Activated CD4-positive, alpha-beta T cell treated with anti-CD3 and anti-CD28 coated beads, Interleukin-2, amount 50 U/mL, for 24 hours (primary cell): ENCODE data around the gene LRMDA.

Source experiments
- DNase-seq, 2 donors: peaks; one replicate each; pipeline ENCODE4 v3.0.0-alpha.2; 2020; ENCODE audit warnings: low read depth in 1 of 2, low spot score in 1 of 2

LRMDA gene

DNA sequence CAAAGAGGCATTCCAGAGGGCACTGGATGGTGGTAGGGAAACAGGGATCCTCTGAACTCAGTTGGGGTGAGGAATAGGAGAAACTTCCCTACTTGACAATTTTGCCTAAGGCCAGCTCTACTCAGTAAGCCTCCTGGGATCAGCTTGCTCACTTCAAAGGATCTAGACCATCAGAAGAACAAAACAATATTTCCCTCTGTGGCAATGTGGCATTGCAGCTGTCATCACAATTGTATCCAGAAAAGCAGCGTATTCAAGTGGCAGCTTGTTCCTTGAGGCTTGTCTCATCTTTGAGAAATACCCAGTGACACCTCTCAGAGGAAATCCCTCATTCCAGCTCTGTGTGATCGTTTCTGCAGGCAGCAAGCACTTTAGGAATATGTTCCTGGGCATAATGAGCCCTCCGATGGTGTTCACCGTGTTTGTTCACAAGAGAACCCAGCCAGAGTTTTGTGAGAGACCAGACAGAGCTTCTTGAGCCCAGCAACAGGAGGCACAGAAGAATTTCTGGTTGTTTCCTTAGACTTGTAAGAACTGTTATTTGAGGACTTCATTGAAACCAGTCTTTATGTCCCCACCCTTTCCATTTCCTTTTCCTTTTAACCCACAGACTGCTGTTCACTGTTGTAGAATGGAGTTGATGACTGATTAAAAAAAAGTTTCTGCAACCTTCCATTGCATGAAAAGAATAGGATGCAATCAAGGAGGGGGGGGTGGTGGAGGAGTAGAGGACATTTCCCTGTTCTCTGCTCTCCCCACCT, 747.3 kb downstream of the LRMDA start:
- DNase-seq, result no peak

DNA sequence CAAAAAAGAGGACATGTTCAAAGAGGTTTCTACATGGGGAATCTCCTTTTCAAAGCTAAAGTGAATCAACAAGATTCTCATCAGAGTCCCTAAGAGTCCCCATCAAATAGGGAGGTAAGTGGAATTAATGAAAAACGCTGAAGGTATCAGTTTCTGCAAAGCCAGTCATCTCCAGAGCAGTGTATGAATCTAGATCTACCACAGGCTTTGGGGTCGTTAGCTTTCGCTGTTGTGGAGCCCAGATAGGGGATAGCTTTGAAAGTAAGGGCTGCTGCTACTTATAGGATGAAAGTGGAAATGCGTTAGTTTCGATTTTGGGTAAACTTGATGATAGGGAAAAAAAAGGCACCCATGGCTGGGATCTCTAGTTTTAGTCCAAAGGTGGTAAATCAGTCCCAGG, 748.4 kb downstream of the LRMDA start:
- DNase-seq, result no peak

DNA sequence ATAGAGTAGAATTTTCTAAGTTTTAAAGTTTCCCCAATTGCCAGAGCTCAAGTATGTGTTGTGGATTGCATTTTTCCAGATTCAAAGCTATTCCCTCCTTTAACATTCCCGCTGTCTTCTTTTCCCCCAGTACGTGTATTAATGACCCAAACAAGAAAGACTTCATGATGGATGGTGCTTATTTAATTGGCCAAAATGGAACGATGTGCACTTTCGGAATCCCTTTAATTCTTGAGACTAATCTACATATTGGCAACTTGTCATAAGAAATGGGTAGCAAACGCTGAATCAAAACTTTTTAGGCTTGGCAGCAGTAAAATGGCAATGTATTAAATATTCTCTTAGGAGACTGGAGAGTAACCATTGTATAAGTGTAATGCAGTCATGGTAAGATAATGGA, 753.2 kb downstream of the LRMDA start:
- DNase-seq, result no peak

DNA sequence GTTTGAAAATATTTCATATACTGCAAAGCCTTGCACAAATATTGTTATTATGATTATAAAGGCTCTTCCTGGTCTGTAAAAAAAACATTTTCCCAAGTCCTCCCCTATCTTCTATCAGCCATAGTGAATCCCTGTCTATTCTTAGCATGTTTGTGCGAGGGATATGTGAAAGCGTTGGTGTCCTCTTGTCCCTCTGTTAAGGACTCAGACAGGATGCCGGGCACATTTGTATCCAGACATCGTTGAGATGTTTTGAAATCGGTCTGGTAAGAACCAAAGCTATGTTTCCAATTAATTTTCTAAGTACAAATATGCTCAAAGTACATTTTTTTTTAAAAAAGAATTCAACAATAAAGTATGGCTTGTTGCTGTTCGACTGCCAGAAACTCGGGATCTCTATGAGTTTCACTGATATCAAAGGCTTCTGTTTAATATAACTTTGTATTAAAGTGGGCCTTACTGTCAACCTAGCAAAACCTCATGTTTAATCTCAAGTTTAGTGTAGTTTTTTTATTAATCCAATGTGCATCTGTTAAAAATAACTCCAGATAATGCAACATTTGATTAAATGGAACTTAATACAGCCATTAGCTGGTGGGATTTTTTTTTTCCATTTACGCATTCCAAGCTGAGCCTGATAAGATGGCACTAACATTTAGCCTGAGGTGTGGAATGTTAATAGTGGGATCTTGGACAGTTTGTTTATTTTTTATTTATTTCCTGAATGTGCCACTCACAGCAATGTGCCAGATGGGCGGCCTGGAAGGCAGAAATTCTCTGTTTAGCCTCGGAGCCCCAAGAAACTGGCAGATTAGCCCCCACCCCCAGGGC, 754.3 kb downstream of the LRMDA start:
- no peak for DNase-seq

DNA sequence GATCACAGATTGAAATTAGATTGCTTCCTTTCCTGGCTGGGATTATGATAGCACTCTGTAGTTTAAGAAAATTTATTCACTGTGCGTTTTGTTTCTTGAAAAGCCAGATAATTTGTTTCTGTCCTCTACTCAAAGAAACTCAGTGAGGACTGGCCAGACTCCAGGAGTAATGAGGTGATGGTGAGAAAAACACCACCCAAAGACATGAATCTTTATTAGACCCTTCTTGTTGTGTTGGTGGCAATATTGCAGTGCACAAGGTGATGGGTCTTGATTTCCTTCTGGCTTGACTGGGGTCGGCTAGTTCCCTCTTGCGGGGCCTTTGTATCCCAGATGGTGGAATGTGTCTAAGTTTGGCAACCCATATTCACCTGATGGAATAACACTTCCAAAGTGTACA, 756.8 kb downstream of the LRMDA start:
- no peak for DNase-seq

DNA sequence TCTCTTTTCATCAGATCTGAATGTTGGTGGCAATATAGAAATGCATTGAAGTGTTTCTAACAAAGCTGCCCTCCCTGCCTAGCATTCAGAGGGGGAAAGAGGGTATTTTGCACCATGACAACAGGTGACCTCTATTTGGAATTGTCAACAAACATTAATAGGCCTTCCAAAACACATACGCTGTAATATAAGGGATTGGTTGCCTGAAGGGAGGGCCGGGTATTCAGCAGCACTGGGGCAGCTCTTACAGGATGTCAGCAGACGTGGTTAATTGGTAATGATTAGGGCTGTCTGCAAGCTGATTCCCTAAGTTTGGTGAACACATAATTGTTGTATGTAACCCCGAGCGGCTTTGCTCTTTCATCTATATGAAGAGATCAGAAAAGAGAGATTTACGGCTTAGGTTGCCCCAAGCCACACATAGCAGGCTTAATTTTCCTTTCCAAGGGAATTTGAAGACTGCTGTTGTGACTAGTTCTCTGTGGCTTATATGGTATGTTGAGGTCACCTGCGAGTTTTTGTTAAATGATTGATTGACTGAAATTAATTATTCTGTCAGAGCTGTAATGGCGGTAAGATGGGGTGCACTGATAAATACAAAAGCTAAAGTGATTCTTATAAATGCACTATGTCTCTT, 759.3 kb downstream of the LRMDA start:
- DNase-seq, result no peak

DNA sequence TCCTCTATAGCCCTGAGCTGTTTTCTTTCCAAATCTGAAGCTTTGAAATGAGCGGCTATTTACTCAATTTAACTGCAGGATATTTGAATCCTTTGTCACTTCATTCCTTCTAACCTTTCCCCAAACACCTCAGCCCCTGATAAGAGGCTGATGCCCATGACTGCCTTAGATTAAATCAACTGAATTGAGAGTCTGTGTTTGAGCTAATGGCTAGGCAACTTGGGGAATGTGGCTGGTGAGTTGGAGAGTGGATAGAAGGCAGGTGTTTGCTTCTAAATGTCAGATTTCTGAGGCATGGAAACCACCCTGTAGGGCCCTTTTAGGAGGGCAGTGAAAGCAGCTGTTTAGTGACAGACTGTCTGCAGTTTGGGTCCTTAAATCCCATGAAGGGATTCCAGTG, 759.9 kb downstream of the LRMDA start:
- no peak for DNase-seq

DNA sequence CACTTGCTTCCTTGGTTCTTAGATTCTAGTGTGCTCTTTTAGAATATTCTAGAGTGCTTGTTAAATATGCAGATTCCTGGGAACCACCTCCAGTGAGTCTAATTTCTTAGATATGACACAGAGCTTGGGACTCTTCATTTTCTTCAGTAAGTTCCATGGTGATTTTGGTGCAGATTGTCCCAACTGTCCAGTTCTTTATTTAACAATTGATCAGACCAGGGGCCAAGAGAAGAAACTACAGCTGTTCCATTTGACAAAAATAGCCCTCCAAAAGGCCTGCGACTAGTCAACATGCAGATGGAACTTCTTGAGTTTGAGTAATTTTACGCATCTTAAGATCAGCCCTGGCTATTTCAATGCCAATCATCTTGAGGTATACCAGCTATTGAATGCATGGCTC, 760.7 kb downstream of the LRMDA start:
- DNase-seq, result no peak

DNA sequence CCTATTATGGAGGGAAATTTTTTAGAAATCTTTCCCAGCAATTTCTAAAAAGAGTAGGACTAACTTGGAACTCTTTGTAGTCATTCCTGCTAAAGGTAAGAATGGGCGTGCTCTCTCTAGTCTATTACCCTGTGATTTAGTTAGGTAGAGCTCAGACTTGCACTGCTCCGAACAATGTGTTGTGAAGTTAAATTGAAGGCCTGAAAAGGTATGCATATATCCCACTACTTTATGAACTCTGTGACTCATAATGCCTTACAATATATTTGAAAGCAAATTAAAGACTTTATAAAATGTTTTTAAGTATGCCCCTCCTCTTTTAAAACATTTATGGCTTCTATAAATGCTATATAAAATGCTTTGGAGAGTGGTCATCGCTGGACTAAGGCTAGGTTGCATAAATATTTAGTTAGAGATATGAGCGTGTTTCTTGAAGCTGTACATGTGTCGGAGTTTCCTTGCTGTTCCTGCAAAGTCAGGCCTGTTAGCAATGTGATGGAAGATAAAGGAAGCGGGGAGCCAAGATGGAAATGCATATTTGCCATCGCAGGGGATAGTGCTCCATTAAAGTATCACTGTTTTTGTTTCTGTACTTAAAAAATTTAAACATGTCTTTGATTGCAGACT, 761.4 kb downstream of the LRMDA start:
- DNase-seq, result no peak

DNA sequence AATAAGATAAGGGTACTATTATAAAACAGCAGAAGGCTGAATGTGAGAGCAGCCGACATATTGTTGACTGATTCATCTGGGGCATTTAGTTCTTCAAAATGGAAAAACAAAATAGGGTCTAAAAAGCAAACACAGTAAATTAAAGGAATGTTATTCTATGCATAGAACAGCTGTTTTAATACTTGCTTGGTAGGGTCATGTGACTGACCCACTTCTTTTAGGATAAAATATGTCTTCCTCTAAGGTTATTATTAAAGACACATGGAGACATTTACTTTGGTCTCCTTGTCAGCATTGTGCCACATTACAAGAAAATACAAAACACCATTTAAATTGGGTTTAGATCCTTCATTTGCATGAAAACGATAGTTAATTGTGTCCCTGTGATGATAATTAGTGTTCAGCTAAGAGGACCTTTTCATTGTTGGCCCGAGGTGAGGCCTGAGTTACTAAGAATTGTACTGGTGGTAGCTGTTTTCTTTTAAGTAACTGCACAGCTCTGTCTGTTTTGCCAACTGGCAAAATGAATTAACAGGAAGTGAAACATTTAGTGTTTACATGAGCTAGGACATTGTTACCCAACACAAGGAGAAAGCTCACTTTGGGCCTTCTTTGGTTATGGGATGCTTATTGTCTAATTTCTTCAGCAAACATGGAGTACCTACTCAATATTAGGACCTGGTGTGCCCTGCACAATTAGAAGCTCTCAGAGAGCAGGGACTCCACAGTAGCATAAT, 764.4 kb downstream of the LRMDA start:
- no peak for DNase-seq

DNA sequence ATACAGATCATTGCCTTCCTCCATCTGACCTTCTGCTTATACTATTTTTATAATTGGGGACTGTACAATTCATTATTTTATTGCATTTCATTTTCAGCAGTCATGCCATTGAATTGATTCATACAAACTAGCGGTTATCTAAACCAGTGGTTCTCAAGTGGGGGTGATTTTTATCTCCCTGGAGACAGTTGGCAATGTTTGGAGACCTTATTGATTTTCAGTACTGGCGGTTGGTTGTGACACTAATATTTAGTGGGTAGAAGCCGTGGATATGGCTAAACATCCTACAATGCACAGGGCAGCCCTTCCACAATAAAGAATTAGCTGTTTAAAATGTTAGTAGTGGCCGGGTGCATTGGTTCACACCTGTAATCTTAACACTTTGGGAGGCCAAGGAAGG, 765.9 kb downstream of the LRMDA start:
- DNase-seq, result no peak

DNA sequence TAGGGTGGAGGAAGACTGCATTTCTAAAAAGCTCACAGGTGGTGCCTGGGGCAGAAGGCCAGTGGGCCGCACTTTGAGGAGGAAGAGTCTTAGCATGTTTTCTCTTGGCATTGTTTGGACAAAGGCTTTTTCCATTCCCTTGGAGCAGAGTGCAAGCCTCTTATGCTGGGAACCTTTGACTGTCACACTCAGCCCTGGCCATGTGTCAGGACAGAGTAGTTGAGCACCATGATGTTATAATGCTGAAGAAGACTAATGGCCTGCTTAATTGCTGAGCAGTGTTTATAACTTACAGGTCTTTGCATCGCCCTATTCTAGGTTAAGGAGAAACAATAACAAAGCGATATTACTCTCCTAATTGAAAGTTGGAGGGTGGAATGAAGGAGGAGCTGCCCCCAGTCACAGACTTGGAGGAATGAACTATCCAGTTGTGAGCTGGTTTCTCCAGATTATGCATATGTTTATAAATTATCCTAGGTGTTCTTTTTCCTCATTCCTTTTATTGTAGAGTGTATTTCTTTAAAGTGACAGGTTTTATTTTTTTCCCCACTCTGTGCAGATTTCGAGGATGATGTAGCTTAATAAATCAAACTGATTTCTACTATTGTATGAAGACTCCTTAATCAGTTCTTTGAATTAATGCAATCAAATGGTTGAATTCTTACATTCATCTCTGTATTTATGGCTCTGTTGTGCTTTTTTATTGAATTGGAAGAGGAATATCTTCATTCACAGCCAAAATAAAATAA, 767.0 kb downstream of the LRMDA start:
- no peak for DNase-seq

DNA sequence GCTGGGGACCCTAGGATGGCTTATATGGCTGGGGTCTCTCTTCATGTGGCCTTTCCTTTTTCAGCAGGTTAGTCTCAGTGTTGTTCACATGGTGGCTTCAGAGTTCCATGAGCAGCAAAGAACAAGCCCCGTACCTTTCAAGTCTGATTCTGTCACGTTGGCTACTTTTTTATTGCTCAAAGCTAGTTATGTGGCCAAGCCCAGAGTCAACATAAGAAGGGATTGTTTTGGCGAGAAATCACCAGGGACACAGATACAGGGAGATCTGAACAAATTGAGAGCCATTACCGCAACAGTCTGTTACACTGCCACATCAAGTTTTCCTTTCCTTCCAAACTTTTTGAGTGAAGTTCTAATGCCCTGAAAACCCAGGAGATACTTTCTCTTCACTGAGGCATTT, 770.5 kb downstream of the LRMDA start:
- no peak for DNase-seq

DNA sequence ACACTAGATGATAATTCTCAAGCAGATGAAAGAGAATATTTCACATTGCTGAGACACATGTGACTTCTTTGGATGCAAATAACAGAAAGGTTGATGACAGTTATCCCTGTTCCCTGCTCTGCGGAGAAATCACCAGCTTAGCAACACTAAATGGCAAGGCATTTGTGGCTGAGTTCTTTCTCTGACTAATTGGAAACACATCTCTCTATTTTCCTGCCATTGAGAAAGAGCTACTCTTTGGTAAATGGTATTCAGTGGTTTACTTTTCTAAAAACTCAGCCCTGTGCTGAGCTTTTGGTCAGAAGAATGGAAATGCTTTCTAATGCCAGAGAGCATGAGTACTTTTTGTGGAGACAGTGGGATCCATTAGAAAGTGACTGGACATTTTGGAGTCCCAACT, 771.4 kb downstream of the LRMDA start:
- no peak for DNase-seq

DNA sequence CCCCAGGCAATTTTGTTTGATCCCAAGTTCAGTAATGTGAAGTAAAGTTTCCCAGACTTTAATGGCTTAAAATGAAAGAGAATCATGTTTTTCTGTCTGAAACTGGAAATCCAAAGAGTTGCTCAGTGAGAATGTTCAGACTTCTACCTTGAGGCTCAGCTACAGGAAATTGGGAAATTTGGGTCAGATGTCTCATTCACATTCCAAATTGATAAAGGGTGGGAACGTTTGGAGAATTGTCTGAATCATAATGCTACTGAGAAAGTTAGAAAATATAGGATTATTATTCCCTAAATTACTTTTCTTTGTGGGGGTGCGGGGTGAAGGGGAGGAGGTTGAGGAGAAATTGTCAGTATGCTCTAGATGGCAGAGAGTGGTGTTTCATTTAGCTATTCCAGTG, 773.9 kb downstream of the LRMDA start:
- no peak for DNase-seq

DNA sequence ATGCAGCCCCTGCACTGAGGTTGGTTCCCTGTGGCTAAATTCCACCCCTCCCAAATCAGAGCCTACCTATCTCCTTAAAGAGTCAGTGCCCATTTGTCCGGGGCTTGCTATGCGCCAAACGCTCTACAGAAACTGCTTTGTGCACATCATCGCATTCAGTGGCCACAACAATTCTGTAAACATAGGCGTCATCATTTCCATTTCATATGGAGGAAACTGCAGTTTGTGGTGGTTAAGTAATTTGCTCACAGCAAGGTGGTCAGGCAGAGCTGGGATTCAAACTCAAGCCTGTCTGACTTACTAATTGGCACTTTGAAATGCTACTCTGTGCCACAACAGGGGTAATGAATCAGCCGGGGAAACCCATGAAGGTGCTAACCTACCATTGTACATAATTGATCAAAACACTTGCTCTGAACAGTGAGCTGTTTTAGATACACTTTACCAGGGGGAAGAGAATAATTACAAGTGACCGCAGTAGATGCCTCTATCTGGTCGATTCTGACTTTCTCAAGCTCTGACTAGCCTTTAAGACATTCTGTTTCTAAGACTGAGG, 775.5 kb downstream of the LRMDA start:
- no peak for DNase-seq

DNA sequence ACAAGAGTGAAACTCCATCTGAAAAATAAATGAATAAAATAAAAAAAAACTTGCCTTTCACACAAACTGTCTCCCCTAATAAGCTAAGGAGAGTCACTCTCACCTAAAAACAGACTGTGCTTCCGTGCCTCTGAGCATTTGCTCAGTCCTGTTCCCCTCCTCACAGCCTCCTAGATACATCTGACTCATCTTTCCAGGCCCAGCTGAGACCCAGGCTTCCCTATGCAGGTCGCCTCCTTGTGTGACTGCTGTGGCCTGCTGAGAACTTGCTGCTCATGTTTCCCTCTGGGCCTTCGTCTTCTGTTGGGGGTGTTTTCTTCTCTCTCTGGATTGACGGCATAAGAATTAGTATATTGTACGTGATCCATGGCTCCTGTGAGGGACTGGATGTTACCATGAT, 777.7 kb downstream of the LRMDA start:
- DNase-seq, result no peak

DNA sequence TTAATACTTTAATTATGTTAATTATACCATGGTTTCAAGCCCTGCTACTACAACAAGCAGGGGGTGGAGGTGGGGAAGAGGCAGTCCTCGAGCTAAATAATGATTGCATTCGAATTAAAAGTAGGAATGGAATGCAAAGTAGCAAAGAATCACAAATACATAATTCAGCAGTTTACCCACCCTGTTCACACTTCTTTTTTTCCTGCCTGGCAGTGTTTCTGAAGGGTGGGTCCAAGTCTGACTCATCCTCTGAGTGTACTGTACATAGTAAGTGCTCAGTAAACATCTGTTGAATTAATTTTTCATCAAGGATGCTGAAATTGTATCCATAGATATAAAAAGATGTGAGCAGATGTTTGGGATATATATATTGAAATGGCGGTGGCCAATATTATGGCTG, 778.8 kb downstream of the LRMDA start:
- no peak for DNase-seq

DNA sequence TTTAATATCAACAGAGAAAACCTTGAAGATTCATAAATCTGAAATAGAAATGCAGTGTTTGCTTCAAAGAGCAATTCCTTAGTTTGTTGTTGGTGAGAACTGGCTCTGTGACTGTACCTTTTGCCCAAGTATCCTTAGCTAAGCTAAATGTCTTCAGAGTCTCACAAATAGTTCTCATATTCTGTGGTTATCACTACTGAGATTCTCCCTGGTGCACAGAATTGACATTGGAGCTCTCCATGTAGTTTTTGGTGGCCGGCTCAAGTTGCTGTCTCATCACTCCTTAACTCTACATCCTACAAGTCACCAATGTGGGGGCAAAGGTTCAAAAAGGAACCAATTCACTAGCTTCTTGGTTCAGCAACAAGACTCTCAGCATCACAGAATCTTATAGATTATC, 780.3 kb downstream of the LRMDA start:
- no peak for DNase-seq

DNA sequence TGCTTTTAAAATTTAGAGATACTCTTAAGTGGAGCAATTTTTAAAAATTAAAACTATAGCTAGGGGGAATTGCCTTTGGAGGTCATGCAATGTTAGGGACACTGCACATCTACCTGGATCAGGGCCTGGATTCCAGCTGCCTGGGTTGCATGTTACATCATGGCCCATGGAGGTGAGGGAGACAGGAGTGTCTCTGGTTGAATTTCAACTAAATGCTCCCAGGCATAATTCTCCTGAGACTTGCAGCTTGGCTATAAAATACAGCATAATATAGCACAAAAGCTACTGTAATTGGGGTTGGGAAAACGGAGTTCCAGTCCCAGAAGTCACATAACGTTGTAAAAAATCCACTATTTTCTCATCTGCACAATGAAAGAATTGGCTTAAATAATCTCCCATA, 782.5 kb downstream of the LRMDA start:
- no peak for DNase-seq
